Measurements from ENCODE around the gene FBXW11.

DNA sequence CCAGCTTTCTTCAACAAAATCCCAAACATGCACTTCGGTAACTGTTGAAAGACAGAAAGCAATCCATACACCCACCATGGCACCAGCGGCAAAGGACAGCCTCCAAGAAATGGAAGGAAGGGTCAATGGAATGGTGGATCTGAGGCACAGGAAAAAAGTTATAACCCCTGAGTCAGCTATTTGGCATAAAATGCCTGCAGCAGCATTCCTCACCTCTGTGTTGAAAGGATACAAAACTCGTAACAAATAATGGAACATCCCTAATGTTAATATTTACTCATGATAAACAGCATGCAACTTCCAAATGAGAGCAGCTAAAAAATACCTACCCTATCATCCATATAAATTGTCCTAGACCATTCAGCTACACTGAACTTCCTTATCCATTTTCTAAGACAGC is 9.4 kb downstream of the FBXW11 start:
- TF ChIP-seq MAX (IDR thresholded peaks at IDR 0.05), result no peak
- no peak for TF ChIP-seq SP2 (IDR thresholded peaks at IDR 0.05; ENCODE audit: low read length)
- TF ChIP-seq CTCF (IDR thresholded peaks at IDR 0.05; ENCODE audit: control extremely low read depth in 1 of 3, insufficient read depth in 1 of 3, low read depth in 1 of 3, low read length in 3 of 3), result no peak
- no peak for TF ChIP-seq POLR2A (IDR thresholded peaks at IDR 0.05; ENCODE audit: control extremely low read depth in 1 of 2, low read depth in 2 of 2, low read length in 2 of 2)
- TF ChIP-seq TAF1 (IDR thresholded peaks at IDR 0.05; ENCODE audit: low read depth, low read length), result no peak

Data from H1 (cell line).